Brain microvascular endothelial cell (primary cell): ENCODE measurements around the gene ANO6.

ENCODE experiments used
- DNase-seq: peaks from one replicate; pipeline ENCODE4 v3.0.0-alpha.2; 2020
- H3K27ac ChIP-seq: fragments of 250-450 bp; sonication (Bioruptor Pico); 2 replicates; pipeline ENCODE4 v1.5.1; 2020; ENCODE audit warnings: mild to moderate bottlenecking, moderate library complexity
- H3K27me3 ChIP-seq: fragments of 250-450 bp; sonication (Bioruptor Pico); replicated peaks from 2 replicates; pipeline ENCODE4 v1.5.1; 2020; ENCODE audit warnings: mild to moderate bottlenecking
- H3K36me3 ChIP-seq: fragments of 250-450 bp; sonication (Bioruptor Pico); replicated peaks from 2 replicates; pipeline ENCODE4 v1.5.1; 2020; ENCODE audit warnings: mild to moderate bottlenecking
- H3K4me3 ChIP-seq: 2 replicates; pipeline ENCODE4 v1.5.1; 2011; ENCODE audit warnings: low read depth, mild to moderate bottlenecking, control low read depth, low read length, moderate library complexity
- CTCF ChIP-seq: IDR thresholded peaks from 2 replicates; pipeline ENCODE4 v1.5.1; 2011; ENCODE audit warnings: low read depth, mild to moderate bottlenecking, moderate library complexity, low read length, control low read depth, inconsistent platforms; ENCODE audit errors: missing control alignments
- in situ Hi-C: cut with HindIII; loops from 2 replicates; pipeline ENCODE4 v1.10.0; 2017; ENCODE audit warnings: low sequenced_read_pairs, low pct_ligation_motif_present

ANO6 gene

GRCh38 chr12:45281994-45282393 is 66.1 kb downstream of the ANO6 start:
- no peak overlapping the region for H3K27ac ChIP-seq
- TF ChIP-seq CTCF = no peak
- H3K36me3 ChIP-seq = no peaks in the 10 kb centered on the region
- DNase-seq = no peak
- no peaks in the 10 kb centered on the region for H3K27me3 ChIP-seq
- no peak overlapping the region for H3K4me3 ChIP-seq
- in situ Hi-C loops = no loop called here

GRCh38 chr12:45282411-45282810 is 66.5 kb downstream of the ANO6 start:
- H3K36me3 ChIP-seq = no peaks in the 10 kb centered on the region
- H3K27me3 ChIP-seq = no peaks in the 10 kb centered on the region
- no peak overlapping the region for H3K27ac ChIP-seq
- TF ChIP-seq CTCF = no peak
- in situ Hi-C loops = no loop called here
- no peak overlapping the region for H3K4me3 ChIP-seq
- DNase-seq = no peak

- TF ChIP-seq CTCF = peak; percentile 59
- Histone ChIP-seq H3K27ac (peak overlapping the region; percentile 94), H3K27me3 (no peaks in the 10 kb centered on the region), H3K36me3 (no peaks in the 10 kb centered on the region), H3K4me3 (no peak overlapping the region)
- peak; percentile 85 for DNase-seq
- in situ Hi-C loops = no loop called here
Observed at GRCh38 chr12:45284096-45284901, 68.4 kb downstream of the ANO6 start.

GRCh38 chr12:45285717-45286116 is 69.8 kb downstream of the ANO6 start:
- Histone ChIP-seq H3K4me3 (no peak overlapping the region), H3K27ac (no peak overlapping the region), H3K36me3 (no peaks in the 10 kb centered on the region), H3K27me3 (no peaks in the 10 kb centered on the region)
- in situ Hi-C loops = no loop called here
- TF ChIP-seq CTCF = no peak
- no peak for DNase-seq

GRCh38 chr12:45286621-45287020 is 70.7 kb downstream of the ANO6 start:
- TF ChIP-seq CTCF = no peak
- in situ Hi-C loops = no loop called here

More at GRCh38 chr12:45286621-45287020, 70.7 kb downstream of the ANO6 start:
- H3K4me3 ChIP-seq = no peak overlapping the region
- DNase-seq = no peak
- H3K27ac ChIP-seq = no peak overlapping the region
- no peaks in the 10 kb centered on the region for H3K36me3 ChIP-seq
- no peaks in the 10 kb centered on the region for H3K27me3 ChIP-seq
